Measurements from ENCODE around the gene RPP38.

RPP38 gene

DNA sequence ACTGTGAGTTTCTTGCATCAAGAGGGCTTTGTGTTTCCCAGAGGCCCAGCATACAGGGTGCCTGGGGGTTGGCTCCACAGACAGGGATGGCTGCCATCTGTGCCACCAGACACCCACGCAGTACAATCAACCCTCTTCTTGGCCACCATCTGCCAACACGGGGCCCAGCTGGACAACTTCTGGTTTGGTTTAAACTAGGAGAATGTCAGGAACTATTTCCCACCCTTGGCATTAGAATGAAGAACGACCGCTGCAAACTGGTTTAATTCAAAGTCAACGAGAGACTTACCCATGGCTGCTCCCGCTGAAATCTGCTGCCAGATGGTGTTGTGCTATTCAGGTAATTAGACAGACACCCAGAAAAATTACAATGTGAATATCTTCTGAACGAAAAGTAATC lies 43.5 kb downstream of the RPP38 start:
- Histone ChIP-seq H3K9ac (ENCODE audit: low read depth, low read length) (no peak overlapping the region), H3K4me3 (ENCODE audit: low read length) (no peak overlapping the region), H3K4me1 (ENCODE audit: insufficient read depth, low read length) (no peaks in the 10 kb centered on the region), H3K9me3 (ENCODE audit: insufficient read depth, low read depth, low read length) (no peaks in the 10 kb centered on the region), H3K27me3 (ENCODE audit: insufficient read depth, low read length) (no peaks in the 10 kb centered on the region), H3K27ac (ENCODE audit: low read length) (no peak overlapping the region), H3K36me3 (ENCODE audit: insufficient read depth, low read depth, low read length) (no peaks in the 10 kb centered on the region)

DNA sequence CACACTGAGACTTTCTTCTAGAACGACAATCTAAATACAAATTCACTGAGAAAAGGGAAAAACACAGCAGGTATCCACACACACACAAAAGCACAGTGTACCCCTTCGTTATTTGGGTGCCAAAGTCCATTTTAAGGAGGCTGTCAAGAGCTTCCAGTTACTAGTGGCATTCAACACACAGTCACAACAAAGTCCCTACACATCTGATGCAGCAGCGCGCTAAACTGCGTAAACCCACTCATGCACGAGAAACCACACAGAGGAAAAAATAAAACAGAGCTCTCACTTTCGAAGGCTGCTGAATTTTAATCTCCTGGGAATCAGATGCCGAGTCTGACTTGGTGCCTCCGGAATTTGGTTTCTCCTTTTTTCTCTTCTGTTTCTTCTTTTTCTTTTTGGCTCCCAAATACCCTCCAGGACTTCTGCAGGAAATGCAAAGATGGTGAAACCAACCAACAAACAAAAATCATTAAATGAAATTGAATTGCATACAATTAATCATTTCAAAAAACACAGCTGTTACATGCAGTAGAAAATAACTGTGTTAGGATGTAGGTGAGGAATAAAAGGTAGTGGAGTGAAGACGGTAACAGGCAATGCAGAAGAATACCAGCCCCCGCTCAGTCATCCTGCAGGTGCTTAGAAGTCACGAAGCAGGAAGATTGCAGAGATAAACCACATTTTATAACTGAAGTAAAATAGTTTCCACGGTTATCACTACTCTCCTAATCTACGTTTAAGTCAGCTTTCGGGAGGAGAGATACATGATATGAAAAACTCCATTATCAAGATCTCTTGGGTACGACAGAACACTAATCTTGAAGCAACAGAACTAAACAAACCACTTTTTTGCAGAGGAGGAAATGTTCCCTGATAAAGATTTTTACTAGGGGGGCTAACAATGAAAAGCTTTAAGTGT lies 44.2 kb downstream of the RPP38 start:
- H3K9ac ChIP-seq (ENCODE audit: low read depth, low read length), result no peak overlapping the region
- no peaks in the 10 kb centered on the region for H3K4me1 ChIP-seq (ENCODE audit: insufficient read depth, low read length)
- H3K27me3 ChIP-seq (ENCODE audit: insufficient read depth, low read length), result no peaks in the 10 kb centered on the region
- no peak overlapping the region for H3K4me3 ChIP-seq (ENCODE audit: low read length)
- no peaks in the 10 kb centered on the region for H3K9me3 ChIP-seq (ENCODE audit: insufficient read depth, low read depth, low read length)
- H3K36me3 ChIP-seq (ENCODE audit: insufficient read depth, low read depth, low read length), result no peaks in the 10 kb centered on the region
- no peak overlapping the region for H3K27ac ChIP-seq (ENCODE audit: low read length)

- no peak overlapping the region for H3K27ac ChIP-seq (ENCODE audit: low read length)
- no peaks in the 10 kb centered on the region for H3K4me1 ChIP-seq (ENCODE audit: insufficient read depth, low read length)
- H3K4me3 ChIP-seq (ENCODE audit: low read length), result no peak overlapping the region
- no peaks in the 10 kb centered on the region for H3K9me3 ChIP-seq (ENCODE audit: insufficient read depth, low read depth, low read length)
- no peak overlapping the region for H3K9ac ChIP-seq (ENCODE audit: low read depth, low read length)
- H3K27me3 ChIP-seq (ENCODE audit: insufficient read depth, low read length), result no peaks in the 10 kb centered on the region
- no peaks in the 10 kb centered on the region for H3K36me3 ChIP-seq (ENCODE audit: insufficient read depth, low read depth, low read length)
These were observed 47.6 kb downstream of the RPP38 start for GRCh38 chr10:15144788-15145187.

GRCh38 chr10:15146366-15146765 lies 49.2 kb downstream of the RPP38 start:
- H3K36me3 ChIP-seq (ENCODE audit: insufficient read depth, low read depth, low read length), result no peaks in the 10 kb centered on the region
- no peak overlapping the region for H3K9ac ChIP-seq (ENCODE audit: low read depth, low read length)
- no peaks in the 10 kb centered on the region for H3K27me3 ChIP-seq (ENCODE audit: insufficient read depth, low read length)
- no peak overlapping the region for H3K4me3 ChIP-seq (ENCODE audit: low read length)
- no peak overlapping the region for H3K27ac ChIP-seq (ENCODE audit: low read length)
- H3K4me1 ChIP-seq (ENCODE audit: insufficient read depth, low read length), result no peaks in the 10 kb centered on the region
- H3K9me3 ChIP-seq (ENCODE audit: insufficient read depth, low read depth, low read length), result no peaks in the 10 kb centered on the region

DNA sequence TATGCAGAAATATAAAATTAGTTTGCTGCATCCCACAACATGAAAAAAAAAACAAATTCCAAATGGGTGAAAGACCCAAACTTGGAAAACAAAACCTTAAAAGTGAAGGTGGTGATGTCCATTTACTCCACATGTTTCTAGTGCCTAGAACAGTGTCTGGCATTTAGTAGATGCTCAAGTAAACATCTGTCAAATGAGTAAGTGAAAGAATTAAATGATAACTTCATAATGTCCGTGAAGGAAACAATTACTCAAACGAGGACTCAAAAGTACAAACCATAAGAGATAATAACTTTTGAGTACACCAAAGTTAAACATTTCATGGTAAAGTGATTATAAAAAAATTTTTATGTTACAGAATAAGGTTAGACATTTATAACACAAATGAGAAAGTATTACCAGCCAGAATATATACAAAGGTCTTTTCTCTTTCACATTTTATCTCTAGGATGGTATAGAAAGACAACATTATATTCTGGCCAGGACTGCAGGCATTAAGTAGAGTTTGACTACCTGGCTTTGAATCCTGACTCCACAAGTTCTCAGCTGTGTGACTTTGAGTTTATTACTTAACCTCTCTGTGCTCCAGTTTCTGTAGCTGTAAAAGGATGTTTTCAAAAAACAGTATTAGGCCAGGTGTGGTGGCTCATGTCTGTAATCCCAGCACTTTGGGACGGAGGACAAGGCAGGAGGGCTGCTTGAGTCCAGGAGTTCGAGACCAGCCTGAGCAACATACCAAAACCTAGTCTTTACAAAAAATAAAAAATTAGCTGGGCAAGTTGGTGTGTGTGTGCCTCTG lies 50.6 kb downstream of the RPP38 start:
- no peak overlapping the region for H3K27ac ChIP-seq (ENCODE audit: low read length)
- H3K27me3 ChIP-seq (ENCODE audit: insufficient read depth, low read length), result no peaks in the 10 kb centered on the region
- no peaks in the 10 kb centered on the region for H3K9me3 ChIP-seq (ENCODE audit: insufficient read depth, low read depth, low read length)
- no peak overlapping the region for H3K4me3 ChIP-seq (ENCODE audit: low read length)
- H3K4me1 ChIP-seq (ENCODE audit: insufficient read depth, low read length), result no peaks in the 10 kb centered on the region
- no peaks in the 10 kb centered on the region for H3K36me3 ChIP-seq (ENCODE audit: insufficient read depth, low read depth, low read length)
- no peak overlapping the region for H3K9ac ChIP-seq (ENCODE audit: low read depth, low read length)

DNA sequence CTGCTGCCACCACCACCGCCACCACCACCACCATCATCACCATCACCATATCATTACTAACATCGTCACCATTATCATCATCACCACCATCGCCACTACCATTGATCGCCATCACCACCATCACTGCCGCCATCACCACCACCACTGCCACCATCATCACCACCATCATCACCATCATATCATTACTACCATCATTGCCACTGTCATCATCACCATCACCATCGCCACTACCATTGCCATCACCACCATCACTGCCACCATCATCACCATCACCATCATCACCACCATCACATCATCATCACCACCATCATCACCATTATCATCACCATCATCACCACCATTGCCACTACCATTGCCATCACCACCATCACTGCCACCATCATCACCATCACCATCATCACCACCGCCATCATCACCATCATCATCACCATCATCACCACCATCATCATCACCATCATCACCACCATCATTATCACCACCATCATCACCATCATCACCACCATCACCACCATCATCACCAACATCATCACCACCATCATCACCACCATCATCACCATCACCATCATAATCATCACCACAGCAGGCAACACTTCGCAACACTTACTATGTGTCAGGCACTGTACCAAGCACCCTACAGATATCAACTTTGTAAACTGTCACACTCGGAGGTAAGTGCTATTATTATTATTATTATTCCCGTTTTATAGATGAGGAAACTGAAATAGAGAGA lies 52.1 kb downstream of the RPP38 start:
- H3K9me3 ChIP-seq (ENCODE audit: insufficient read depth, low read depth, low read length), result no peaks in the 10 kb centered on the region
- H3K36me3 ChIP-seq (ENCODE audit: insufficient read depth, low read depth, low read length), result no peaks in the 10 kb centered on the region
- H3K27ac ChIP-seq (ENCODE audit: low read length), result no peak overlapping the region
- H3K27me3 ChIP-seq (ENCODE audit: insufficient read depth, low read length), result no peaks in the 10 kb centered on the region
- no peak overlapping the region for H3K4me3 ChIP-seq (ENCODE audit: low read length)
- no peaks in the 10 kb centered on the region for H3K4me1 ChIP-seq (ENCODE audit: insufficient read depth, low read length)
- no peak overlapping the region for H3K9ac ChIP-seq (ENCODE audit: low read depth, low read length)

DNA sequence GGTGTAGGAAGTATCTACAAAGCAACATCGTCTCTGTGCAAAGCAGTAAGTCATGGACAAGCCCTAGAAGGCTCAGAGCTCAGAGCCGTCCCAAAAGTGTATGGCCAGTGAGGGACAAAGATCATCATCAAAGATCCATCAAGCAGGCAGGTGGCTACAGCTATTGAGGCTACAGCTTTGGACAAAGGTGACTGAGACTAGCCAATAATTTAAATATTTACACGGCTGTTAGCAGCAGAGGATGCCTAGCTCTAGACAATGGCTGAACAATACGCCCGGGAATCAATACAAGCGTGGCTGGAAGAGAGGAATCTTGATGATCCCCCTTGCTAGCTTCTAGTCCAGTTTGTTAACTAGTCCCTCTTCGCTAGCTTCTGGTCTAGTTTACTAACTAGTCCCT lies 53.4 kb downstream of the RPP38 start:
- Histone ChIP-seq H3K9ac (ENCODE audit: low read depth, low read length) (no peak overlapping the region), H3K36me3 (ENCODE audit: insufficient read depth, low read depth, low read length) (no peaks in the 10 kb centered on the region), H3K4me1 (ENCODE audit: insufficient read depth, low read length) (no peaks in the 10 kb centered on the region), H3K9me3 (ENCODE audit: insufficient read depth, low read depth, low read length) (no peaks in the 10 kb centered on the region), H3K27ac (ENCODE audit: low read length) (no peak overlapping the region), H3K27me3 (ENCODE audit: insufficient read depth, low read length) (no peaks in the 10 kb centered on the region), H3K4me3 (ENCODE audit: low read length) (no peak overlapping the region)

DNA sequence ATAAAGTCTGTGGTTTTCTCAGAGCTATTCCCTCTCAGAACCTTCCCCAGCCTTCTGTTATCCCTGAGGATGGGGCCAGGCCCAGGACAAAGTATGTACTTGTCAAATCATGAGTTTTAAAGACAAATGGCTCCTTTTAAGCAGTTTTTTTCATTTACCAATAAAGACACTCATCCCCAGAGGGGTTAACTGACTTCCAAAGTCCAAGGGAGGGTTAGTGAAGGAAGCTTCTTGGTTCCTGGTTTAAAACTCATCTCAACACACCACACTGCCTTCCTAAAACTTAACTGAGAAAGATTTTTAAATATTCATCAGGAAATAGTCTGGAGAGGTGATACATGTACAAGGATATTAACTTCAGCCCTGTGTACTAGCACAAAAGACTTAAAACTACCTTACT lies 55.4 kb downstream of the RPP38 start:
- no peaks in the 10 kb centered on the region for H3K27me3 ChIP-seq (ENCODE audit: insufficient read depth, low read length)
- no peak overlapping the region for H3K27ac ChIP-seq (ENCODE audit: low read length)
- H3K4me3 ChIP-seq (ENCODE audit: low read length), result no peak overlapping the region
- H3K4me1 ChIP-seq (ENCODE audit: insufficient read depth, low read length), result no peaks in the 10 kb centered on the region
- no peak overlapping the region for H3K9ac ChIP-seq (ENCODE audit: low read depth, low read length)
- no peaks in the 10 kb centered on the region for H3K9me3 ChIP-seq (ENCODE audit: insufficient read depth, low read depth, low read length)
- no peaks in the 10 kb centered on the region for H3K36me3 ChIP-seq (ENCODE audit: insufficient read depth, low read depth, low read length)
